Activated naive CD4-positive, alpha-beta T cell treated with anti-CD3 and anti-CD28 coated beads for 36 hours (primary cell): ENCODE results near the gene SLC12A5. TPM values are rescaled to one million over a fixed set of nuclear protein-coding genes. Genes with fewer than 3 reads are reported as not detected.

Source experiments
- CTCF ChIA-PET: fragments of 350-600 bp; sonication (Branson Sonifier 250); formaldehyde crosslinking; loops from one replicate; lab custom pipeline; 2021; ENCODE audit warnings: antibody characterized with exemption; lab: Charles Lee
- DNase-seq: peaks from one replicate; pipeline ENCODE4 v3.0.0-alpha.2; 2020
- H3K27ac Mint-ChIP-seq: one replicate; pipeline ENCODE4 v1.8.0; 2021; ENCODE audit warnings: mild to moderate bottlenecking, mixed read lengths
- H3K27me3 Mint-ChIP-seq: one replicate; pipeline ENCODE4 v1.8.0; 2021; ENCODE audit warnings: low read depth, mixed read lengths
- H3K36me3 Mint-ChIP-seq: one replicate; pipeline ENCODE4 v1.8.0; 2021; ENCODE audit warnings: low read depth, mixed read lengths
- H3K4me1 Mint-ChIP-seq: one replicate; pipeline ENCODE4 v1.8.0; 2021; ENCODE audit warnings: low read depth, mixed read lengths
- H3K4me3 Mint-ChIP-seq: one replicate; pipeline ENCODE4 v1.8.0; 2021; ENCODE audit warnings: mild to moderate bottlenecking, moderate library complexity, mixed read lengths
- H3K9me3 Mint-ChIP-seq: one replicate; pipeline ENCODE4 v1.8.0; 2021; ENCODE audit warnings: mixed read lengths
- intact Hi-C: fragments of 100-400 bp; cut with micrococcal nuclease; formaldehyde crosslinking; loops from one replicate; pipeline ENCODE4 v1.15.1; 2023
- total RNA-seq, 2 experiments: library from RNA; stranded (reverse); gene quantifications; one replicate each; pipeline ENCODE4 v1.2.3, GENCODE V29; 2021

The SLC12A5 gene
- total RNA-seq, 2 experiments from 2014 or later = not detected

- H3K9me3 Mint-ChIP-seq = no peaks in the 10 kb centered on the region
- H3K27ac Mint-ChIP-seq = no peak overlapping the region
- intact Hi-C loops = no loop called here
- CTCF ChIA-PET = interaction anchor here (1.5 kb wide), 1 partner anchor 46 kb away, joined by 5 read pairs; no protein-coding TSS in a partner anchor
- peaks cover 55% of the 10 kb centered on the region for H3K4me1 Mint-ChIP-seq
- DNase-seq = no peak
- H3K4me3 Mint-ChIP-seq = no peak overlapping the region
- peaks cover 48% of the 10 kb centered on the region for H3K36me3 Mint-ChIP-seq
- H3K27me3 Mint-ChIP-seq = peaks cover 20% of the 10 kb centered on the region
Observed at GRCh38 chr20:46060301-46060881, 31.4 kb downstream of the SLC12A5 start.

DNA sequence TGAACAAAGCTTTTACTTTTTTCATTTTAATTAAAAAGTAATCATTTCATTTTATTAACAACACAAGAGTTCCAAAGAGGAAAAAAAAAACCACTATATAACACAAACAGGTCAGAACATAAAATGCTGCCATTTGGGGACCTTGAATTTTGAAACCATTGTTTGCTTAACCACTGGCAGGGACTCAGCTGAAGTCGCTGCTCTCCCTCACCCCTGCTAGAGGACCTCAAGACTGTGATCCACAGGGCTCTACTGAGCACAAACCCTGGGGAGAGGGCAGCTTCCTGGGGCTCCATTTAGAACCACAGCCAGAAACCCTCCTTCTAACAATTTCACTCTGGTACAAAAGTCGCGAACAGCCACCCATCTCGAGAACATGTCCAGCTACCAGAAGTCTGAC, 32.0 kb downstream of the SLC12A5 start:
- Mint-ChIP-seq H3K4me1 (peaks cover 55% of the 10 kb centered on the region), H3K9me3 (no peaks in the 10 kb centered on the region), H3K36me3 (peaks cover 54% of the 10 kb centered on the region), H3K4me3 (no peak overlapping the region), H3K27me3 (peaks cover 15% of the 10 kb centered on the region), H3K27ac (no peak overlapping the region)
- no peak for DNase-seq
- CTCF ChIA-PET = interaction anchor here (1.1 to 1.5 kb wide), 3 partner anchors 47 to 74 kb away, joined by 3 to 5 read pairs (median 3); no protein-coding TSS in a partner anchor
- intact Hi-C loops = no loop called here

DNA sequence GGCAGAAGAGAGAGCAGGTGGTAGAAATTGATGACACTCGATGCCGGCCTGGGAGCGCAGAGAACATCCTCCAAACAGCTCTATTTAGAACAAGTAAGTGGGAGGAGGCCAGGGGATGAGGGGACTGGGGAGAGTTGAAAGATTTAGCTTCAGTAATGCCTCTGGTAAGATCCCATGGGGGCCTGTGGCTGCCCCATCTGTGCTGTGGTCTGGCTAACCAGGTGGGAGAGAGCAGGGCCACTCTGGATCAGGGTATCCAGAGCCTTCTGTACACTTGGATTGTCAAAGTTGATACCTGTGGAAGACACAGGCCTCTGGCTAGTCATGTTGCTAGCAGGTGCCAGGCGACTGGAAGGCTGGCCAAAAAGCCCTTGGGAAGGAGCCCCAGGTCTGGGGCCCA, 33.1 kb downstream of the SLC12A5 start:
- Mint-ChIP-seq H3K4me3 (no peak overlapping the region), H3K9me3 (no peaks in the 10 kb centered on the region), H3K36me3 (peaks cover 62% of the 10 kb centered on the region), H3K27me3 (peaks cover 11% of the 10 kb centered on the region), H3K4me1 (peaks cover 55% of the 10 kb centered on the region), H3K27ac (no peak overlapping the region)
- CTCF ChIA-PET = interaction anchor here (1.0 to 1.3 kb wide), 3 partner anchors 72 to 245 kb away, joined by 3 read pairs; no protein-coding TSS in a partner anchor
- DNase-seq = no peak
- intact Hi-C loops = no loop called here

DNA sequence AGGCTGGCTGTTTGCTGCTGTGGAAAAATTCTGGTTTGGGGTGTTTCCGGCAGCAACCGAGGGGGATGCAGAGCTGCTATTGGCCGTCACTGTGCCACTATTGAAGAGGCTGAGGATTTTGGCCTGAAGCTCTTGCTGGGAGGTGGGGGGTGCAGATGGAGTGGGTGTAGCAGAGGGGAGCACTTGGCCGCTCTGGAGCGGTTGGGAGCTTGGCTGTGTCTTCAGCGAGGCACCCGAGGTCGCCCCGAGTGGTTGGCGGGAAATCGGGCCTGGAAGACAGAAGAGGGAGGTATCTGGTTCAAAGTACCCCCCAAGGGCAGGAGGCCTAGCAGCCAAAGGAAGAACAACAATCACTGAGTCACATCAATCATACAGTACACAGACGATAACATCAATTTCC, 33.6 kb downstream of the SLC12A5 start:
- no peak for DNase-seq
- Mint-ChIP-seq H3K9me3 (no peaks in the 10 kb centered on the region), H3K4me1 (peaks cover 55% of the 10 kb centered on the region), H3K4me3 (no peak overlapping the region), H3K27ac (no peak overlapping the region), H3K27me3 (peaks cover 9% of the 10 kb centered on the region), H3K36me3 (peaks cover 62% of the 10 kb centered on the region)
- CTCF ChIA-PET = interaction anchor here (1.0 kb wide), 1 partner anchor 244 kb away, joined by 3 read pairs; no protein-coding TSS in a partner anchor
- intact Hi-C loops = no loop called here

GRCh38 chr20:46063151-46063550, 34.1 kb downstream of the SLC12A5 start:
- Mint-ChIP-seq H3K4me1 (peaks cover 55% of the 10 kb centered on the region), H3K4me3 (no peak overlapping the region), H3K9me3 (no peaks in the 10 kb centered on the region), H3K27ac (no peak overlapping the region), H3K36me3 (peaks cover 65% of the 10 kb centered on the region), H3K27me3 (peaks cover 9% of the 10 kb centered on the region)
- intact Hi-C loops = no loop called here
- CTCF ChIA-PET = interaction anchor here (1.0 kb wide), 1 partner anchor 244 kb away, joined by 3 read pairs; no protein-coding TSS in a partner anchor
- DNase-seq = no peak

DNA sequence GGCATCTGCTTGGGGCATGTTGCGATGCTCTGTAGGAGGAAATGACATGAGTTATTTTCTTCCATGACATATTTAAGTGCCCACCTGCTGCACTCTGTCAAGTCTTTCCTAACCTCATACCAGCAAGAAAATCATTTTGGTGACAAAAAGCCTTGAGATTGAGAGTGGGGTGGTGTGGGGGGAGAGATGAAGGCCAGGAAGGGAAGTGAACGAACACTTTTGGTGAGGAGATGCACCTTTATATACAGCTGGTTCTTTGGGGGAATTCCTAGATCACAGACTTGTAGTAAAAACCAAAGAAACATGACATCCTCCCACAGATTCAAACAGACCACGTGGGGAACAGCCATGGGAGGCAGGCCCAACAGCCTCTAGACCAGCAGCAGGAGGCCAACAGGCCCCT, 34.6 kb downstream of the SLC12A5 start:
- CTCF ChIA-PET = no interaction called here
- Mint-ChIP-seq H3K4me1 (peaks cover 53% of the 10 kb centered on the region), H3K36me3 (peaks cover 70% of the 10 kb centered on the region), H3K27ac (no peak overlapping the region), H3K9me3 (no peaks in the 10 kb centered on the region), H3K27me3 (peaks cover 9% of the 10 kb centered on the region), H3K4me3 (no peak overlapping the region)
- DNase-seq = peak; percentile 15
- intact Hi-C loops = no loop called here

GRCh38 chr20:46065006-46065405, 36.0 kb downstream of the SLC12A5 start:
- no peak for DNase-seq
- Mint-ChIP-seq H3K27me3 (no peaks in the 10 kb centered on the region), H3K36me3 (peaks cover 78% of the 10 kb centered on the region), H3K4me1 (peaks cover 40% of the 10 kb centered on the region), H3K4me3 (no peak overlapping the region), H3K9me3 (no peaks in the 10 kb centered on the region), H3K27ac (no peak overlapping the region)
- CTCF ChIA-PET = interaction anchor here (2.4 kb wide), 1 partner anchor 51 kb away, joined by 9 read pairs; no protein-coding TSS in a partner anchor
- intact Hi-C loops = no loop called here

DNA sequence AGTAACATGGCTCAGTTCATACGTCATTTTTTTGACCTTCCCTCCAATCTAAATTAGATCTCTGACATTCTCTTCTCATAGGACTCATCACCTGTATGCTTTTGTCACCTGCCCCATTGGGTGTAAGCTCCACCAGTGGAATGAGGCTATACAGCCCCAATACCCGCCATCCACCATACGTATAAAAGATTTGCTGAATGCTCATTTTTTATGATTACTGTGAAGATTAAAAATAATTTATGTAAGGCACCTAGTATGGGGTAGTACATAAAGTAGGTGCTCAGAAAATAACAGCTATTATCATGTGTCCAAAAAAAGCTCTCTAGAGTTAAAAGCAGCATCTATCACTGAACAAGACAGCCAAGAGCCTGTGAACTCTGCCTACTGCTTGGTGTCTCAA, 36.7 kb downstream of the SLC12A5 start:
- intact Hi-C loops = no loop called here
- DNase-seq = no peak
- Mint-ChIP-seq H3K4me1 (peaks cover 33% of the 10 kb centered on the region), H3K9me3 (no peaks in the 10 kb centered on the region), H3K27ac (no peak overlapping the region), H3K4me3 (no peak overlapping the region), H3K27me3 (no peaks in the 10 kb centered on the region), H3K36me3 (peaks cover 71% of the 10 kb centered on the region)
- CTCF ChIA-PET = interaction anchor here (2.4 kb wide), 1 partner anchor 51 kb away, joined by 9 read pairs; no protein-coding TSS in a partner anchor

- peaks cover 39% of the 10 kb centered on the region for H3K36me3 Mint-ChIP-seq
- DNase-seq = no peak
- no peaks in the 10 kb centered on the region for H3K9me3 Mint-ChIP-seq
- no peaks in the 10 kb centered on the region for H3K4me1 Mint-ChIP-seq
- intact Hi-C loops = no loop called here
- H3K4me3 Mint-ChIP-seq = no peak overlapping the region
- H3K27me3 Mint-ChIP-seq = no peaks in the 10 kb centered on the region
- no peak overlapping the region for H3K27ac Mint-ChIP-seq
- CTCF ChIA-PET = no interaction called here
Observed at GRCh38 chr20:46070215-46070900, 41.3 kb downstream of the SLC12A5 start.

- intact Hi-C loops = no loop called here
- H3K4me1 Mint-ChIP-seq = no peaks in the 10 kb centered on the region
Observed at GRCh38 chr20:46071573-46071972, 42.6 kb downstream of the SLC12A5 start.

GRCh38 chr20:46073024-46073423, 44.0 kb downstream of the SLC12A5 start:
- no peak for DNase-seq
- CTCF ChIA-PET = no interaction called here
- intact Hi-C loops = no loop called here
- Mint-ChIP-seq H3K27ac (no peak overlapping the region), H3K4me1 (no peaks in the 10 kb centered on the region), H3K27me3 (no peaks in the 10 kb centered on the region), H3K36me3 (peaks cover 27% of the 10 kb centered on the region), H3K4me3 (no peak overlapping the region), H3K9me3 (no peaks in the 10 kb centered on the region)

More at GRCh38 chr20:46071573-46071972, 42.6 kb downstream of the SLC12A5 start:
- Mint-ChIP-seq H3K9me3 (no peaks in the 10 kb centered on the region), H3K27me3 (no peaks in the 10 kb centered on the region), H3K4me3 (no peak overlapping the region), H3K36me3 (peaks cover 34% of the 10 kb centered on the region), H3K27ac (no peak overlapping the region)
- CTCF ChIA-PET = interaction anchor here (0.6 kb wide), 1 partner anchor 326 kb away, joined by 4 read pairs; no protein-coding TSS in a partner anchor
- DNase-seq = no peak

GRCh38 chr20:46073443-46073842, 44.4 kb downstream of the SLC12A5 start:
- Mint-ChIP-seq H3K9me3 (no peaks in the 10 kb centered on the region), H3K4me3 (no peak overlapping the region), H3K4me1 (no peaks in the 10 kb centered on the region), H3K27ac (no peak overlapping the region), H3K36me3 (peaks cover 23% of the 10 kb centered on the region), H3K27me3 (no peaks in the 10 kb centered on the region)
- intact Hi-C loops = no loop called here
- CTCF ChIA-PET = no interaction called here
- no peak for DNase-seq
